Type B pancreatic cell (in vitro differentiated cells): ENCODE measurements around the gene TUBA4A. TPM values are rescaled to one million over a fixed set of nuclear protein-coding genes. Genes with fewer than 3 reads are reported as not detected.
"Not testable (repeated sequence)": the region's sequence is repeated elsewhere in the genome, so short reads cannot be mapped to it uniquely, and the experiment has no call there.

Experiments used
- DNase-seq: peaks from one replicate; pipeline ENCODE4 v3.0.0; 2021; ENCODE audit warnings: mixed read lengths; ENCODE audit not compliant: unreplicated experiment; ENCODE audit errors: extremely low spot score
- H3K27ac Mint-ChIP-seq: 2 replicates; pipeline ENCODE4 v1.8.0; 2021; ENCODE audit warnings: mild to moderate bottlenecking, mixed read lengths
- H3K27me3 Mint-ChIP-seq: 2 replicates; pipeline ENCODE4 v1.8.0; 2021; ENCODE audit warnings: mixed read lengths
- H3K36me3 Mint-ChIP-seq: 2 replicates; pipeline ENCODE4 v1.8.0; 2021; ENCODE audit warnings: mixed read lengths
- H3K4me1 Mint-ChIP-seq: one replicate; pipeline ENCODE4 v1.8.0; 2021; ENCODE audit warnings: mixed read lengths; ENCODE audit not compliant: unreplicated experiment
- H3K4me3 Mint-ChIP-seq: 2 replicates; pipeline ENCODE4 v1.8.0; 2021; ENCODE audit warnings: mild to moderate bottlenecking, mixed read lengths
- H3K9me3 Mint-ChIP-seq: 2 replicates; pipeline ENCODE4 v1.8.0; 2021; ENCODE audit warnings: mixed read lengths
- total RNA-seq: library from RNA; stranded (reverse); gene quantifications from 2 replicates; pipeline ENCODE4 v1.2.1, GENCODE V29; 2021; ENCODE audit warnings: low replicate concordance
- TF ChIP-seq, protein P1 (sequence below): fragments of 200-600 bp; sonication (generic); conservative IDR thresholded peaks from 2 replicates; pipeline ENCODE4 v1.5.0; 2021; ENCODE audit warnings: antibody characterized with exemption, mild to moderate bottlenecking

Gene TUBA4A
- total RNA-seq, 1 donor from 2014 or later, result 25.4 TPM

DNA sequence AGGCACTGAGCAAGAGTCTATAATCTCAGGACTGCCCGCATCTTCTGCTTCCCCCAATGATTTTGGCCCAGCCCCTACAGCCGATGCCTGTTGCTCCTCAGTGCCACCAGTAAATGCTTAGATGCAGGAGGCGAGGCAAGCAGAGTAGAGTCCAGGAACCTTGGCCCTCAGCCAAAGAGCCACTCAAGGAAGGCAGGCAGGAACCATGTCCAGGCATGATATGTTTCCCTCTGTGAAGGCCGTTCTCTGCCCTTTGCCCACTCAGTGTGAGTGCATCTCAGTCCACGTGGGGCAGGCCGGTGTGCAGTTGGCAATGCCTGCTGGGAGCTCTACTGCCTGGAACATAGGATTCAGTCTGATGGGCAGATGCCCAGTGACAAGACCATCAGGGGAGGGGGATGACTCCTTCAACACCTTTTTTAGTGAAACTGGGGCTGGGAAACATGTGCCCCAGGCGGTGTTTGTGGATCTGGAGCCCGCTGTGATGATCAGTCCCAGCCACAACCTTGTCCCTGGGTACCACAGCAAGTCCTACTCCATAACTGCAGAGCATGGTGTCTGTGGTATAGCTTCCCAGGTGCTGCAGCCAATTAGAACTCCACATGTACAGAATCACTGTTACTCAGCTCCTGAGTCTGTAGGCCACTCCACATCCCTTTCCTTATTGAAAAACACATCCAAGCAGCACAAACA lies 15.8 kb upstream of the TUBA4A start:
- no peaks in the 10 kb centered on the region for H3K9me3 Mint-ChIP-seq
- H3K4me3 Mint-ChIP-seq, result no peak overlapping the region
- DNase-seq, result no peak
- peaks cover 5% of the 10 kb centered on the region for H3K4me1 Mint-ChIP-seq
- peaks cover 40% of the 10 kb centered on the region for H3K27me3 Mint-ChIP-seq
- no peaks in the 10 kb centered on the region for H3K36me3 Mint-ChIP-seq
- TF ChIP-seq, protein P1, sequence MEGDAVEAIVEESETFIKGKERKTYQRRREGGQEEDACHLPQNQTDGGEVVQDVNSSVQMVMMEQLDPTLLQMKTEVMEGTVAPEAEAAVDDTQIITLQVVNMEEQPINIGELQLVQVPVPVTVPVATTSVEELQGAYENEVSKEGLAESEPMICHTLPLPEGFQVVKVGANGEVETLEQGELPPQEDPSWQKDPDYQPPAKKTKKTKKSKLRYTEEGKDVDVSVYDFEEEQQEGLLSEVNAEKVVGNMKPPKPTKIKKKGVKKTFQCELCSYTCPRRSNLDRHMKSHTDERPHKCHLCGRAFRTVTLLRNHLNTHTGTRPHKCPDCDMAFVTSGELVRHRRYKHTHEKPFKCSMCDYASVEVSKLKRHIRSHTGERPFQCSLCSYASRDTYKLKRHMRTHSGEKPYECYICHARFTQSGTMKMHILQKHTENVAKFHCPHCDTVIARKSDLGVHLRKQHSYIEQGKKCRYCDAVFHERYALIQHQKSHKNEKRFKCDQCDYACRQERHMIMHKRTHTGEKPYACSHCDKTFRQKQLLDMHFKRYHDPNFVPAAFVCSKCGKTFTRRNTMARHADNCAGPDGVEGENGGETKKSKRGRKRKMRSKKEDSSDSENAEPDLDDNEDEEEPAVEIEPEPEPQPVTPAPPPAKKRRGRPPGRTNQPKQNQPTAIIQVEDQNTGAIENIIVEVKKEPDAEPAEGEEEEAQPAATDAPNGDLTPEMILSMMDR, result no peak
- H3K27ac Mint-ChIP-seq, result peak overlapping the region; percentile 11

DNA sequence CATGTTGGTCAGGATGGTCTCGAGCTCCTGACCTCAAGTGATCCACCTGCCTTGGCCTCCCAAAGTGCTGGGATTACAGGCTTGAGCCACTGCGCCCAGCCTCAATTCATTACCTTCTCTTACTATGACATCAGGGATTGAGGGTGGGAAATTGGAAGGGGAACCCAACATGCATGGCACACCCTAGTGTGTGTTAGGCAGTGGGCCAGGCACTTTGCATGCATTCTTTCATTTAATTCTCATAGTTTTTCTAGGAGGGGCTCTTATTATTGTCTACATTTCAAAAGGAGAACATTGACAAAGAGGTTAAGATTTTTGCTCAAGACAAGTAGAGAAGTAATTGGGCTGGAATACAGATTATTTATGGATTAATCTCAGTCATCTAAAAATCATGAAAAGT lies 14.6 kb upstream of the TUBA4A start:
- no peaks in the 10 kb centered on the region for H3K36me3 Mint-ChIP-seq
- TF ChIP-seq, protein P1, result no peak
- peaks cover 40% of the 10 kb centered on the region for H3K27me3 Mint-ChIP-seq
- DNase-seq, result no peak
- H3K9me3 Mint-ChIP-seq, result no peaks in the 10 kb centered on the region
- H3K27ac Mint-ChIP-seq, result peak overlapping the region; percentile 83
- peaks cover 5% of the 10 kb centered on the region for H3K4me1 Mint-ChIP-seq
- no peak overlapping the region for H3K4me3 Mint-ChIP-seq

DNA sequence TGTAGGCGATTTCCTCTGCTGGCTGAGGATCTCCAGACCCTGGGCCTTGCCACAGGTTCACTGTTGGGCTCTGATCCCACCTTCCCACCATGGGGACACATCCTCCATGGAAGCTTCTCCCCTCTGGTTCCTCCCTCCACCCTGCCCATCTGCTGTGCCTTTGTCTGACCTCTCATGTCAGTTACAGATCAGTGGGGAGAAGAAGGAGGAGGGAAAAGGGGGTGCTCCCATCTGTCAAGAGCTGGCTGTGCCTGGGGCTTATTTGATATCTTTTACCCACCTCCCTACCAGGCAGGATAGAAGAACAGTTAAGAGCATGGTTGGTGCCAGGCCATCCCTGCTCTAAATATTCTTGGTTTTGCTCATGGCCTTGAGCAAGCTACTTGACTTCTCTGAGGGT lies 13.2 kb upstream of the TUBA4A start:
- peaks cover 43% of the 10 kb centered on the region for H3K27me3 Mint-ChIP-seq

DNA sequence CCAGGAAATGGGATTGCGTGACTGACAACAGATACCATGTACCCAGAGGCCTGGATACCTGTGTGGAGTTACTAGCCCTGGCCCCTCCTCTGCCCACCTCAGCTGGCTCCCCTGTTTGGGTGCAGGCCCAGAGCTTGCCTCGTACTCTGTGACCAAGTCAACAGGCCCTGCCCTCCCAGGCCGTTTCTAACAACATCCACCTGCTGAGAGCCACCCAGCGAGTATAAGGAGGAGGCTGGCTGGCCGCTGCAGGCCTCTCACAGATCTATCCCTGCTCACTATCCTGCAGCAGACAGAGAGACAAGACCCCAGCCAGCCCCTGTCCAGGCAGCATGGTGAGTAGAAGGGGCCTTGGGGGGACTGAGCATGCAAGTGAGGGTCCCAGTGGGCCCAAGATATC lies 12.5 kb upstream of the TUBA4A start:
- Mint-ChIP-seq H3K4me1 (peaks cover 5% of the 10 kb centered on the region), H3K4me3 (no peak overlapping the region), H3K27me3 (peaks cover 45% of the 10 kb centered on the region), H3K27ac (peak overlapping the region; percentile 29), H3K36me3 (no peaks in the 10 kb centered on the region), H3K9me3 (no peaks in the 10 kb centered on the region)
- no peak for DNase-seq
- TF ChIP-seq, protein P1, result no peak

More for the DNA sequence above, 13.2 kb upstream of the TUBA4A start:
- no peak overlapping the region for H3K27ac Mint-ChIP-seq
- H3K36me3 Mint-ChIP-seq, result no peaks in the 10 kb centered on the region
- no peaks in the 10 kb centered on the region for H3K9me3 Mint-ChIP-seq
- H3K4me1 Mint-ChIP-seq, result peaks cover 5% of the 10 kb centered on the region
- no peak for DNase-seq
- TF ChIP-seq, protein P1, result no peak
- H3K4me3 Mint-ChIP-seq, result no peak overlapping the region

DNA sequence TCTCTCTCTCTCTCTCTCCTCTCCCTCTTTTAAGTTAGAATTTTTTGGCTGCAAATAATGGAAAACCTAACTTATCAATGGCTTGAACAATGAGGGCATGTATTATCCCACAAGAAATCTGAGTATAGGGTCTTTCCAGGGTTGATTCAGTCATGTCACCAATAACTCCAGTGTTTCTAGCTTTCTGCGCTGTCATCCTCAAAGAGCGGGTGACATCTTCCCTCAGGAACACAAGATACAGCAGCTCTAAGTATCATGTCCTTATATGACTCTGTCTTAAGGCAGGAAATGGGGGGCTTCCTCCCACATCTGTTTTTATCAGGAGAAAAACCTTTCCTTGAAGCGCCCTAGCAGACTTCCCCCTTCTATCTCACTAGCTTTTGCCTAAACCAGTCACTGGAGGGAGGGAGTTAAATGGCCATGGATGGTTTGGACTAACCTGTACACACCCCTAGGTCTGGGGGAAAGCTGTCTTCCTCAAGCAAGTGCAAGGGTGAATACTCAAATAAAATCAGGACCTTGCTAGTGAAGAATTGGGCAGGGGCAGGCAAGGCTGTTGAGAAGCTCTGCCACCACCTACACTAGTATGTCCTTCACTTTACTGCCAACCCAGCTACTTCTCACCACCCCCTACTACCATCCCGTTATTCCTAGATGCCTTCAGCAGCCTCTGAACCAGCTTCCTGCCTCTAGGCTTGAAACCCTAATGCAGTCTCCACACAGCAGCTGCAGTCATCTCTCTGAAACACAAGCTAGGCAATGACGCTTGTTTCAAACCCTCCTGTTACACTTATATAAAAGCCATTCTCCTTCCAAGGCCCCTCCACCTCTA lies 7.5 kb upstream of the TUBA4A start:
- no peaks in the 10 kb centered on the region for H3K4me1 Mint-ChIP-seq
- no peaks in the 10 kb centered on the region for H3K9me3 Mint-ChIP-seq
- H3K27ac Mint-ChIP-seq, result peak overlapping the region; percentile 9
- H3K27me3 Mint-ChIP-seq, result peaks cover 57% of the 10 kb centered on the region
- no peak overlapping the region for H3K4me3 Mint-ChIP-seq
- no peak for DNase-seq
- TF ChIP-seq, protein P1, result no peak
- no peaks in the 10 kb centered on the region for H3K36me3 Mint-ChIP-seq

DNA sequence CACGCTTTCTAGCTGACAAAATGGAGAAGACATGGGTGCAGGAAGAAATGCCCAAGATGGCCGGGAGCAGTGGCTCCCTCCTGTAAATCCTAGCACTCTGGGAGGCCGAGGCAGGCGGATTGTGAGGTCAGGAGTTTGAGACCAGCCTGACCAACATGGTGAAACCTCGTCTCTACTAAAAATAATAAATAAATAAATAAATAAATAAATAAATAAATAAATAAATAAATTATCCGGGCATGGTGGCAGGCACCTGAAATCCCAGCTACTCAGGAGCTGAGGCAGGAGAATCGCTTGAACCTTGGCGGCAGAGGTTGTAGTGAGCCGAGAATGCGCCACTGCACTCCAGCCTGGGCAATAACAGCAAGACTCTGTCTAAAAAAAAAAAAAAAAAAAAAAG lies 5.2 kb upstream of the TUBA4A start:
- peaks cover 70% of the 10 kb centered on the region for H3K27me3 Mint-ChIP-seq
- not testable (repeated sequence) for H3K27ac Mint-ChIP-seq, H3K4me3 Mint-ChIP-seq, H3K4me1 Mint-ChIP-seq, H3K9me3 Mint-ChIP-seq, H3K36me3 Mint-ChIP-seq, DNase-seq
